Osteoblast (primary cell): ENCODE measurements around the gene CAMTA1. TPM values are rescaled to one million over a fixed set of nuclear protein-coding genes. Genes with fewer than 3 reads are reported as not detected.

Experiments used
- DNase-seq: peaks from one replicate; pipeline ENCODE4 v3.0.0; 2011; ENCODE audit warnings: low spot score, mixed read lengths; ENCODE audit not compliant: insufficient read length; ENCODE audit errors: missing footprints
- H2AFZ ChIP-seq: 2 replicates; pipeline ENCODE4 v1.6.0; 2011; ENCODE audit warnings: mild to moderate bottlenecking, low read length
- H3K27ac ChIP-seq: 2 replicates; pipeline ENCODE4 v1.5.1; 2011; ENCODE audit warnings: mild to moderate bottlenecking, low read depth, low read length, moderate library complexity
- H3K27me3 ChIP-seq: 2 replicates; pipeline ENCODE4 v1.6.0; 2012; ENCODE audit warnings: mild to moderate bottlenecking, control low read depth, inconsistent platforms, low read length, moderate library complexity; ENCODE audit not compliant: insufficient read depth
- H3K36me3 ChIP-seq: 2 replicates; pipeline ENCODE4 v1.5.1; 2011; ENCODE audit warnings: mild to moderate bottlenecking, low read length, control low read depth, moderate library complexity; ENCODE audit not compliant: insufficient read depth
- H3K4me1 ChIP-seq: 2 replicates; pipeline ENCODE4 v1.5.1; 2011; ENCODE audit warnings: mild to moderate bottlenecking, low read length, control low read depth, moderate library complexity; ENCODE audit not compliant: insufficient read depth
- H3K4me2 ChIP-seq: 2 replicates; pipeline ENCODE4 v1.6.0; 2011; ENCODE audit warnings: mild to moderate bottlenecking, low read length; ENCODE audit not compliant: insufficient read depth
- H3K4me3 ChIP-seq: fragments of 200-600 bp; sonication (generic); 3 replicates; pipeline ENCODE4 v1.5.1; 2012; ENCODE audit warnings: mild to moderate bottlenecking, low read length, inconsistent platforms; ENCODE audit not compliant: insufficient read depth
- H3K79me2 ChIP-seq: 2 replicates; pipeline ENCODE4 v1.6.0; 2012; ENCODE audit warnings: mild to moderate bottlenecking, low read length, control low read depth, inconsistent platforms; ENCODE audit not compliant: insufficient read depth
- H3K9me3 ChIP-seq: 2 replicates; pipeline ENCODE4 v1.5.1; 2011; ENCODE audit warnings: low read depth, low read length, control low read depth
- H4K20me1 ChIP-seq: 2 replicates; pipeline ENCODE4 v1.6.0; 2012; ENCODE audit warnings: mild to moderate bottlenecking, low read length, control low read depth; ENCODE audit not compliant: insufficient read depth
- total RNA-seq: library from RNA; depleted of rRNA; stranded (reverse); fragments of >200 nt; gene quantifications from 2 replicates; pipeline ENCODE4 v1.2.3, GENCODE V29; 2012
- TF ChIP-seq, protein P1 (sequence below): IDR thresholded peaks from 2 replicates; pipeline ENCODE4 v1.5.1; 2011; ENCODE audit warnings: mild to moderate bottlenecking, low read depth, low read length, moderate library complexity; ENCODE audit errors: extremely low read depth

CAMTA1 gene
- total RNA-seq, 1 donor: 47.4 TPM

DNA sequence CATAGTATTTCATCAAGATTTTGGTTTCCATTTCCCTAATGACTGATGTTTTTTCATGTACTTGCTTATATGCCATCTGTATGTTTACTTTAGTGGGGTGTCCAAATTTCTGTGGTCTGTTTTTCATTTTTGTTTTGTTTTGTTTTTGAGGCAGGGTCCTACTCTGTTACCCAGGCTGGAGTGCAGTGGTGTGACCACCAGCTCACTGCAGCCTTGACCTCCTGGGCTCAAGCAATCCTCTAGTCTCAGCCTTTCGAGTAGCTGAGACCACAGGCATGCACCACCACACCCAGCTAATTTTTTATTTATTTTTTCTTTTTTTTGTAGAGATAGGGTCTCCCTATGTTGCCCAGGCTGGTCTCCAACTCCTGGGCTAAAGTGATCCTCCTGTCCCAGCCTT is 607.9 kb downstream of the CAMTA1 start:
- Histone ChIP-seq H3K4me1 (peaks cover 20% of the 10 kb centered on the region), H3K9me3 (no peaks in the 10 kb centered on the region), H2AFZ (no peak overlapping the region), H3K79me2 (no peaks in the 10 kb centered on the region), H3K4me3 (no peak overlapping the region), H4K20me1 (no peaks in the 10 kb centered on the region), H3K36me3 (no peaks in the 10 kb centered on the region), H3K27ac (no peak overlapping the region), H3K4me2 (no peak overlapping the region), H3K27me3 (no peaks in the 10 kb centered on the region)
- TF ChIP-seq, protein P1, sequence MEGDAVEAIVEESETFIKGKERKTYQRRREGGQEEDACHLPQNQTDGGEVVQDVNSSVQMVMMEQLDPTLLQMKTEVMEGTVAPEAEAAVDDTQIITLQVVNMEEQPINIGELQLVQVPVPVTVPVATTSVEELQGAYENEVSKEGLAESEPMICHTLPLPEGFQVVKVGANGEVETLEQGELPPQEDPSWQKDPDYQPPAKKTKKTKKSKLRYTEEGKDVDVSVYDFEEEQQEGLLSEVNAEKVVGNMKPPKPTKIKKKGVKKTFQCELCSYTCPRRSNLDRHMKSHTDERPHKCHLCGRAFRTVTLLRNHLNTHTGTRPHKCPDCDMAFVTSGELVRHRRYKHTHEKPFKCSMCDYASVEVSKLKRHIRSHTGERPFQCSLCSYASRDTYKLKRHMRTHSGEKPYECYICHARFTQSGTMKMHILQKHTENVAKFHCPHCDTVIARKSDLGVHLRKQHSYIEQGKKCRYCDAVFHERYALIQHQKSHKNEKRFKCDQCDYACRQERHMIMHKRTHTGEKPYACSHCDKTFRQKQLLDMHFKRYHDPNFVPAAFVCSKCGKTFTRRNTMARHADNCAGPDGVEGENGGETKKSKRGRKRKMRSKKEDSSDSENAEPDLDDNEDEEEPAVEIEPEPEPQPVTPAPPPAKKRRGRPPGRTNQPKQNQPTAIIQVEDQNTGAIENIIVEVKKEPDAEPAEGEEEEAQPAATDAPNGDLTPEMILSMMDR: no peak
- no peak for DNase-seq

DNA sequence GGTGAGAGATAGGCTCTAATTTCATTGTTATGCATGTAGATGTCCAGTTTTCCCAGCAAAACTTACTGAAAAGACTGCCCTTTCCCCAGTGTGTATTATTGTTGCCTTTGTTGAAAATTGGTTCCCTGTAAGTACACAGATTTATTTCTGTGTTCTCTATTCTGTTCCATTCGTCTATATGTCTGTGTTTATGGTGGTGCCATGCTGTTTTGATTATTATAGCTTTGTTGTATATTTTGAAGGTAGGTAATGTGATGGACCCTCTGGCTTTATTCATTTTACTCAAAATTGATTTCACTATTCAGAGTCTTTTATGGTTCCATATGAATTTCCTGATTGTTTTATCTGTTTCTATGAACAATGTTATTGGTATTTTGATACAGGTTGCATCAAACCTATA is 610.0 kb downstream of the CAMTA1 start:
- Histone ChIP-seq H2AFZ (no peak overlapping the region), H3K27ac (no peak overlapping the region), H3K36me3 (no peaks in the 10 kb centered on the region), H3K27me3 (no peaks in the 10 kb centered on the region), H3K9me3 (no peaks in the 10 kb centered on the region), H3K4me1 (no peaks in the 10 kb centered on the region), H3K4me3 (no peak overlapping the region), H3K79me2 (no peaks in the 10 kb centered on the region), H4K20me1 (no peaks in the 10 kb centered on the region), H3K4me2 (no peak overlapping the region)
- DNase-seq: no peak
- TF ChIP-seq, protein P1: no peak

DNA sequence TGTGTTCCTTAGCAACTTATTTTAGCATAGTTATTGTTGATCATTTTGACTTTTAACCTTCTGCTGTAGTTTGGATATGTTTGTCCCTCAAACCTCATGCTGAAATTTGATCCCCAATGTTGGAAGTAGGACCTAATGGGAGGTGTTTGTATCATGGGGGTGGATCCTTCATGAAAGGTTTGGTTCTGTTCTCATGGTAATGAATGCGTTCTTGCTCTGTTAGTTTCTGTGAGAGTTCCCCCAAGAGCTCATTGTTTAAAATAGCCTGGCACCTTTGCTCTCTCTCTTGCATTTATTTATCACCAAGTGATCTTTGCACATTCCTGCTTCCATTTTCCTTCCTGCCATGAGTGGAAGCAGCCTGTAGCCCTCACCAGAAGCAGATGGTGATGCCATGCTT is 613.7 kb downstream of the CAMTA1 start:
- no peak overlapping the region for H2AFZ ChIP-seq
- no peaks in the 10 kb centered on the region for H3K36me3 ChIP-seq
- no peaks in the 10 kb centered on the region for H3K27me3 ChIP-seq
- H4K20me1 ChIP-seq: no peaks in the 10 kb centered on the region
- no peak overlapping the region for H3K27ac ChIP-seq
- TF ChIP-seq, protein P1: no peak
- H3K4me1 ChIP-seq: peaks cover 5% of the 10 kb centered on the region
- no peaks in the 10 kb centered on the region for H3K79me2 ChIP-seq
- no peak overlapping the region for H3K4me2 ChIP-seq
- no peak overlapping the region for H3K4me3 ChIP-seq
- H3K9me3 ChIP-seq: no peaks in the 10 kb centered on the region
- DNase-seq: no peak

DNA sequence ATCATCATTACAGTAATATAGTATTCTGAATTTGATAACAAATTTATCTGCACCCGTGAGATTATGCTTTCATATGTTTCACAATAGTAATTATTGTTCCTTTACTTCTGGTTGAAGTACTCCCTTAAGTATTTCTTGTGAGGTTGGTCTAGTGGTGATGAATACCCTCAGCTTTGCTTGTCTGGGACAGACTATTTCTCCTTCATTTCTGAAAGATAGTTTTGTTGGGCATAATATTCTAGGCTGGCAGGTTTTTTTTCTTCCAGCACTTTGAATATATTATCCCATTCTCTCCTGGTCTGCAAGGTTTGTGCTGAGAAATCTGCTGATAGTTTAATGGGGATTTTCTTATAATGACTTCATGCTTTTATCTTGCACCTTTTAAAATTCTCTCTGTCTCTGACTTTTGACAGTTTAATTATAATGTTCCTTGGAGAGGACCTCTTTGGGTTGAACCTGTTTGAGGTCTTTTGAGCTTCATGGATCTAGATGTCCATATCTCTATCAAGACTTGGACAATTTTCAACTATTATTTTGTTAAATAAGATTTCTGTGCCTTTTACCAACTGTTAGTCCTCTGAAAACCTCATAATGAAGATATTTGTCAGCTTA is 614.4 kb downstream of the CAMTA1 start:
- H3K4me2 ChIP-seq: no peak overlapping the region
- DNase-seq: no peak
- no peaks in the 10 kb centered on the region for H3K27me3 ChIP-seq
- H3K9me3 ChIP-seq: no peaks in the 10 kb centered on the region
- no peak overlapping the region for H2AFZ ChIP-seq
- TF ChIP-seq, protein P1: no peak
- no peaks in the 10 kb centered on the region for H3K36me3 ChIP-seq
- H3K4me3 ChIP-seq: no peak overlapping the region
- no peaks in the 10 kb centered on the region for H4K20me1 ChIP-seq
- H3K4me1 ChIP-seq: peaks cover 5% of the 10 kb centered on the region
- no peaks in the 10 kb centered on the region for H3K79me2 ChIP-seq
- H3K27ac ChIP-seq: no peak overlapping the region
